Measurements from ENCODE around the gene CYGB. TPM values are rescaled to one million over a fixed set of nuclear protein-coding genes. Genes with fewer than 3 reads are reported as not detected.
"Not testable (repeated sequence)": the region's sequence is repeated elsewhere in the genome, so short reads cannot be mapped to it uniquely, and the experiment has no call there.

CYGB gene
- total RNA-seq, 2 experiments from 2014 or later: not detected

DNA sequence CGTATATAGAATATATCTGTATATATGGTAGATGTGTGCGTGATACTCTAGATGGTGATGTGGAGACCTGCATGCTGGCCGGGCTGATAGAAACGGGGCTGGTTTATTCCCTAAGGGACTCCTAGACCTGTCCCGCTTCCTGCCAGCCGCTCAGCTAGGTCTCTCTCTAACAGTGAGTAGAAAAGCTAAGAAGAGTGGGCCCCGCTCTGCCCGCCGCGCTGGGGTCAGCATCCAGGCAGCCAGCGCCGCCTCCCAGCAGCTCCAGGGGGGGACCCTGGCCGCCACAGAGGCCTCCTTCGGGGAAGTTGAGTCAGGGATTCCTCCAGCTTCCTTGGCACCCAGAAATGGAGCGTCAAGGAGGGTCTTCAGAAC, 9.4 kb downstream of the CYGB start:
- ATAC-seq: no peak
- H3K36me3 Mint-ChIP-seq: no peaks in the 10 kb centered on the region
- CTCF ChIA-PET: interaction anchor here (0.7 to 3.2 kb wide), 10 partner anchors 8 to 96 kb away, joined by 3 to 19 read pairs (median 3); partner anchors contain the start of gene CYGB
- H3K4me3 Mint-ChIP-seq: no peak overlapping the region
- peaks cover 5% of the 10 kb centered on the region for H3K27me3 Mint-ChIP-seq
- H3K9me3 Mint-ChIP-seq (ENCODE audit: low read depth): no peaks in the 10 kb centered on the region
- H3K27ac Mint-ChIP-seq: no peak overlapping the region
- H3K4me1 Mint-ChIP-seq: peaks cover 16% of the 10 kb centered on the region
- no peak for DNase-seq

DNA sequence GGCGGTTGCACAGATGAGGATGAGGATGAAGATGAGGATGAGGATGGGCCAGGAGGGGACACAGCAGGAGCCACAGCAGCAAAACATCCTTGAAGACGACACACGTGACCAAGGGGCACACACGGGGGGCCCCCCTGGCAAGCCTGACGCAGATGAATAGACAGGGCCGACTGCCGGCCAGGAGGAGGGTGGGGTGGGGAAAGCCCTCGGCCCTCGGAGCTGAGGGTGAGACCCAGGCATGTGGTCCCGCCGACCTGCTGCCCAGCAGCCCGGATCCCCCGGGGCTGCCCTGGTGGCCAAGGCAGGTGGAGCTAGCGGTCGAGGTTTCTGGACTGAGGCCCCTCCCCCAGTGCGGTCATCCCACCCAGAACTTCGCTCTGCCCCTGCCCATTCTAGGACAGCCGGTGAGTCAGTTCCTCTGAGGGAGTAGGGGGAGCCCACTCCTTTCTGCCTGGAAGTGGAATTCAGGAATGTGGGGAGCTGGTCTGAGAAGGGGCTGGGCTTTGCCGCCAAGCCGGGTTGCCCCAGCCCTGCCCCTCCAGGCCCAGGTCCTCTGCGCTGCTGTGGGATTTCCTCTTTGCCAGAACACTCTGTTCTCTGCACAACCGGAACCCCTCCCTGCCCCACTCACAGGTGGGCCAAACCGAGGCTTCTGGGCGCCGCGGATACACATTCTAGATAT, 9.9 kb downstream of the CYGB start:
- peak; percentile 58 for DNase-seq
- H3K27ac Mint-ChIP-seq: no peak overlapping the region
- CTCF ChIA-PET: interaction anchor here (0.9 to 3.2 kb wide), 7 partner anchors 10 to 96 kb away, joined by 3 to 19 read pairs (median 3); partner anchors contain the start of gene CYGB
- peak; percentile 31 for ATAC-seq
- peaks cover 4% of the 10 kb centered on the region for H3K27me3 Mint-ChIP-seq
- peaks cover 20% of the 10 kb centered on the region for H3K4me1 Mint-ChIP-seq
- H3K4me3 Mint-ChIP-seq: no peak overlapping the region
- H3K36me3 Mint-ChIP-seq: no peaks in the 10 kb centered on the region
- H3K9me3 Mint-ChIP-seq (ENCODE audit: low read depth): no peaks in the 10 kb centered on the region

DNA sequence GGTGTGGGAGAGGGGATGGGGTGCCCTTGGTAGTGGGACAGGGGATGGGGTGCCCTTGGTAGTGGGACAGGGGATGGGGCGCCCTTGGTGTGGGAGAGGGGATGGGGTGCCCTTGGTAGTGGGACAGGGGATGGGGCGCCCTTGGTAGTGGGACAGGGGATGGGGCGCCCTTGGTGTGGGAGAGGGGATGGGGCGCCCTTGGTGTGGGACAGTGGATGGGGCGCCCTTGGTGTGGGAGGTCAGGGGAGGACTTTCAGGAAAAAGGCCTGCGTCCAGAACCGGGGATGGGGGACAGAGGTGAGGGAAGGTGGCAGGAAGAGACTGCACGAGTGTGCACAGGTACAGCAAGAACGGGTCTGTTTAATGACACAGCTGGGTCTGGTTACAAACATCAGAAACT, 10.5 kb downstream of the CYGB start:
- H3K27me3 Mint-ChIP-seq; H3K27ac Mint-ChIP-seq; H3K36me3 Mint-ChIP-seq; ATAC-seq; H3K9me3 Mint-ChIP-seq (ENCODE audit: low read depth); DNase-seq; H3K4me3 Mint-ChIP-seq: not testable (repeated sequence)
- CTCF ChIA-PET: interaction anchor here (1.0 to 3.2 kb wide), 4 partner anchors 11 to 19 kb away, joined by 3 to 17 read pairs (median 3); partner anchors contain the start of gene CYGB
- peaks cover 20% of the 10 kb centered on the region for H3K4me1 Mint-ChIP-seq

DNA sequence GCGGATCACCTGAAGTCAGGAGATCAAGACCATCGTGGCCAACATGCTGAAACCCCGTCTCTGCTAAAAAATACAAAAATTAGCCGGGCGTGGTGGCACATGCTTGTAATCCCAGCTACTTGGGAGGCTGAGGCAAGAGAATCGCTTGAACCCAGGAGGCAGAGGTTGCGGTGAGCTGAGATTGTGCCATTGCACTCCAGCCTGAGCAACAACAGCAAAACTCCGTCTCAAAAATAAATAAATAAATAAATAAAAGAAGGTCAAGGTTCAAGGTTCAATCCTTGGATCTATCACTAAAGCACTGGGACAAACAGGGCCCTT, 12.0 kb downstream of the CYGB start:
- not testable (repeated sequence) for DNase-seq; H3K36me3 Mint-ChIP-seq; ATAC-seq; H3K27ac Mint-ChIP-seq; H3K27me3 Mint-ChIP-seq; H3K9me3 Mint-ChIP-seq (ENCODE audit: low read depth); H3K4me3 Mint-ChIP-seq
- peaks cover 20% of the 10 kb centered on the region for H3K4me1 Mint-ChIP-seq
- CTCF ChIA-PET: interaction anchor here (1.3 to 6.6 kb wide), 4 partner anchors 19 to 99 kb away, joined by 5 to 106 read pairs (median 62); partner anchors contain the start of gene ST6GALNAC2

DNA sequence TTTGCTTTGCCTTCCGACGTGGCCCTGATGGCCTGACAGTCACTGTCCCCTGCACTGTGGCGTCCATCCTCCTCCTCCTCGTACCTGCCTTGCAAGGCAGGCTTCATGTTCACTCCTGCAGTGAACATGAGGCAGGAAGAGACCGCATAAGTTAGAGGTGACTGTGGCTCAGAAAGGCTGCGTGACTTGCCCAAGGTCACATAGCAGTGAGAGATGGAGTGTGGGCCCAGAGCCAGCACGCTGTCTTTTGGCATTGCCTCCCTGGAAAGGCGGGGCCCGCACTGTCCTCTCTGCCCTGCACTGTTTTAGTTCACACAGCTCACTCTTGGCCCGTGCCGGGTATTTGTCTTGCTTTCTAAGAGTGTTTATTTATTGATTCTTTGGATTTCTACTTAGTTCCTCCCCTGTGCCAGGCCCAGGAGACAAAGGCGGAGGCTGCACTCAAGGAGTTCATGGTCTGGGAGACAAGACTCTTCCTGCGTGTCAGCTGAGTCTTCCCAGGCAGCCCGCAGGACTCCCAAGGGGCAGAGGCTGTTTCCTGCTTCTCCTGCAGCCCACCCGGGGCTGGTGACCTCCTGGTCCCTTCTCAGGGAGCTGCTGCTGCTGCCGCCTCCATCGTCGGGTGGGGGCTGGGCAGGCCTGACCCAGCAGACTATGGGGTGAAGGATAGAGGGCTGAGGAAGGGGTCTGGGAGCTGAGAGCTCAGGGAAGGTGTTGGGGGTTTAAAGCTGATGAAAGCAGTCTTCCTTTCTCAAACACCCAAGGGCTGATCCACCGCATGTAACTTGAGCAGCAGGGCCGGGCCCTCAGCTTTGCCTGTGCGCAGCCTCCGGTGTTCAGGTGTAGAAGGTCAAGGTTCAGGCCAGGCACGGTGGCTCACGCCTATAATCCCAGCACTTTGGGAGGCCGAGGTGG, 12.7 kb downstream of the CYGB start:
- Mint-ChIP-seq H3K36me3 (no peaks in the 10 kb centered on the region), H3K9me3 (ENCODE audit: low read depth) (no peaks in the 10 kb centered on the region), H3K4me1 (peaks cover 20% of the 10 kb centered on the region), H3K4me3 (no peak overlapping the region), H3K27me3 (peaks cover 7% of the 10 kb centered on the region), H3K27ac (no peak overlapping the region)
- ATAC-seq (no peak), DNase-seq (no peak)
- CTCF ChIA-PET: interaction anchor here (1.3 to 6.6 kb wide), 7 partner anchors 10 to 140 kb away, joined by 5 to 106 read pairs (median 18); partner anchors contain the start of genes SPHK1 and ST6GALNAC2

DNA sequence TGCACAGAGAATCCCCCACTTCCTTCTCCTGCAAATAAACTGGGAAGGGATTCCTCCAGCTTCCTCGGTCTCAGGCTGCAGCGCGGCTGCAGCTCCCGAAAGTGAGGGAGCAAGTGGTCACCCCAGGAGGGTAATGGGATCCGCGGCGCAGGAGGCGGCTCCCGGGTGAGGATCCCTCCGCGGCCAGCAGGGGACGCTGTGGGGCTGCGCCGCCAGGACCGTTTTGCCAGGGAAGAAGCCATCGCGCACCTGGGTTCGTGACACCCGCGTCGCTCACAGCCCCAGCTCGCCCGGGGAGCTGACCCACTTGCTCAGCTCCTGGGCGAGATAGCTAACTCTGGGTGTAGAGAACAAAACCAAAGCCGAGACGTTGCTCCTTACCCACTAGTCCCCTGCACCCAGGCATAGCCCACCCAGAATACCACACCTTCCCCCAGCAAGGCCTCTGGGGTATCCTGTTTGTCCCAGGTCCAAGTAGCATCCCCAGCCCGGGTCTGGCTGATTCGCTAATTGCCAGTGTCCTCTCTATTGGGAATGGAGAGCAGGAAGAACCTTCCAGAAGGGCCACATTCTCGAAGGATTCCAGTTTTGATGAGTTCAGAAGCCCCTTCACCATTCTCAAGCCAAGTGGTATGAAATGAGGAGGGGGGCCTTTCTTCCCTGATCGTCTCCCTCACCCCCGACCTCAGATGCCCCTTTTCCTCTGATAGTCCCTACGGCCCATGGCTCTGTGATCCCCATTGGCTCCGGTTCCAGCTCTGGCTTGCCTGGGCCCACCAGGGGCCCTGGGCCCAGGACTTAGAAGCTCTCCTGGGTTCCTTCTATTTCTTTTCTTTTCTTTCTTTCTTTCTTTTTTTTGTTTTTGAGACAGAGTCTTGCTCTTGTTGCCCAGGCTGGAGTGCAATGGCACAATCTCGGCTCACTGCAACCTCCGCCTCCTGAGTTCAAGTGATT, 14.1 kb downstream of the CYGB start:
- peak; percentile 88 for ATAC-seq
- DNase-seq: peak; percentile 85
- H3K4me3 Mint-ChIP-seq: peak overlapping the region; percentile 8
- peaks cover 15% of the 10 kb centered on the region for H3K4me1 Mint-ChIP-seq
- no peaks in the 10 kb centered on the region for H3K9me3 Mint-ChIP-seq (ENCODE audit: low read depth)
- H3K27ac Mint-ChIP-seq: no peak overlapping the region
- peaks cover 7% of the 10 kb centered on the region for H3K27me3 Mint-ChIP-seq
- CTCF ChIA-PET: interaction anchor here (0.5 to 6.6 kb wide), 54 partner anchors 9 to 249 kb away, joined by 3 to 106 read pairs (median 4); partner anchors contain the start of genes AANAT, CYGB, PRCD and SPHK1
- H3K36me3 Mint-ChIP-seq: no peaks in the 10 kb centered on the region

DNA sequence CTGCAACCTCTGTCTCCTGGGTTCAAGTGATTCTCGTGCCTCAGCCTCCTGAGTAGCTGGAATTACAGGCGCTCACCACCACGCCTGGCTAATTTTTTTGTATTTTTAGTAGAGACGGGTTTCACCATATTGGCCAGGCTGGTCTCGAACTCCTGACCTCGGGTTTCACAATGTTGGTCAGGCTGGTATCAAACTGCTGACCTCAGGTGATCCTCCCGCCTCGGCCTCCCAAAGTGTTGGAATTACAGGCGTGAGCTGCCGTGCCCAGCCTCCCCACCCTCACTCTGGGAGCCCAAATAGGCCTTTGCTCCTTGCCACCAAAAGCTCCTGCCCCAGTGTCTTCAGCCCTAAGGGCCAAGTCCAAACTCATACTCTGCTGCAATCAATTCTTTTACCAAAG, 15.8 kb downstream of the CYGB start:
- H3K4me3 Mint-ChIP-seq; H3K9me3 Mint-ChIP-seq (ENCODE audit: low read depth); H3K36me3 Mint-ChIP-seq; ATAC-seq; H3K27ac Mint-ChIP-seq; DNase-seq; H3K27me3 Mint-ChIP-seq; H3K4me1 Mint-ChIP-seq: not testable (repeated sequence)
- CTCF ChIA-PET: interaction anchor here (1.8 to 6.6 kb wide), 7 partner anchors 10 to 160 kb away, joined by 7 to 106 read pairs (median 25); no protein-coding TSS in a partner anchor

DNA sequence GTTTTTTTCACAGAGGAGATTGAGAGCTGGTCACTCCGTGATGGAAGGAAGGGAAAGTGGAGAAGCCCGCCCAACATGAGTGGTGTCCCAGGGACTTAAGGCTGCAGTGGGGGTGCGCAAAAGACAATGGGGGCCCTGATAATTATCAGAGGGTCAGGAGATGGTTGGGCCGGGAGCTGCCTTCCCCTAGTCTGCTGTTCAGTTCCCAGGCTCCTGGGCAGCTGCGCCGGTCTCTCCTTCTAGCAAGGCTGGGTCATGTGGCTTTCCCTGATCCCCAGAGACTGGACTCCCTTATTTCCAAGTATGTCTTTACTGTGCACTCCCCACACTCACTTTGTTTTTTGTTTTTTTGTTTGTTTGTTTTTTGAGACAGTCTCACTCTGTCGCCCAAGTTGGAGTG, 16.2 kb downstream of the CYGB start:
- peaks cover 7% of the 10 kb centered on the region for H3K27me3 Mint-ChIP-seq
- no peak overlapping the region for H3K27ac Mint-ChIP-seq
- H3K4me1 Mint-ChIP-seq: peaks cover 13% of the 10 kb centered on the region
- ATAC-seq: no peak
- no peaks in the 10 kb centered on the region for H3K9me3 Mint-ChIP-seq (ENCODE audit: low read depth)
- CTCF ChIA-PET: interaction anchor here (3.6 to 6.6 kb wide), 5 partner anchors 13 to 160 kb away, joined by 25 to 106 read pairs (median 46); no protein-coding TSS in a partner anchor
- no peak overlapping the region for H3K4me3 Mint-ChIP-seq
- no peak for DNase-seq
- H3K36me3 Mint-ChIP-seq: no peaks in the 10 kb centered on the region

DNA sequence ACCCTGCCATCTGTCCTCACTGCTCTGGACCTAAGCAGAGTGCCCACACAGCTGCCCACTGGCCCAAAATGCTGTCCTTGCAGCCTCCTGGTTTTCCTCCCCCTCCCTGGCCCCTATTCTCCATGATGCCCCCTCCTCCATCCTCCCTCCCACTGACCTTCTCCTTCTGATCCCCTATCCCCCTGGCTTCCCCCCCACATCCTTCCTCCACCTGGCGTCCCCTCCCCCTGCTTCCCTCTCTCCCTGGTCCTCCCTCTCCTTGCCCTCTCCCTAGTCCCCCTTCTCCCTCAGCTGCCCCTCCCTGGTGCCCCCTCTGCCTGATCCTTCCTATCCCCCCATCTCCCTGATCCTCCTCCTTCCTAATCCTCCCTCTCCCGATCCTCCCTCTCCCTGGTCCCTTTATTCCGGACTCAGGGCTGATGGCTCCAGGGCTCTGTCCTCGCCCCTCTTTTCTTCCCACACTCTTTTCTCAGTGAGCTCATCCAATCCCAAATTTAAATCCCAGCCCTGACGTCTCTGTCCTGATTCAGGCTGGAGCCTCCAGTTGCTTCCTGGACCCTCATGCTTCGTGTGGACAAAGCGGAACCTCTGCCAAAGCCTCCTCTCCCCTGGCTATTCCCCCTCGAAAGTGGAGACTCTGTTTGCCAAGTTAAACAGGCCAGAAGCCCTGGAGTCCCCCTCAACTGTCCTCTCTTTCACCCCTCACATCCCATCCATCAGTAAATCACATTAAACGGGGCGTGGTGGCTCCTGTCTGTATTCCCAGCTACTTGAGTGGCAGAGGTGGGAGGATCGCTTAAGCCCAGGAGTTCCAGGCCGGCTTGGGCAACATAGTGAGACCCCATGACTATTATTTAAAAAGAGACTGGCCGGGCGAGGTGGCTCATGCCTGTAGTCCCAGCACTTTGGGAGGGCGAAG, 18.2 kb downstream of the CYGB start:
- CTCF ChIA-PET: interaction anchor here (0.7 to 6.6 kb wide), 4 partner anchors 9 to 631 kb away, joined by 3 to 46 read pairs (median 6); no protein-coding TSS in a partner anchor
- peaks cover 5% of the 10 kb centered on the region for H3K27me3 Mint-ChIP-seq
- no peak overlapping the region for H3K4me3 Mint-ChIP-seq
- ATAC-seq (no peak), DNase-seq (no peak)
- peaks cover 29% of the 10 kb centered on the region for H3K4me1 Mint-ChIP-seq
- H3K9me3 Mint-ChIP-seq (ENCODE audit: low read depth): no peaks in the 10 kb centered on the region
- no peak overlapping the region for H3K27ac Mint-ChIP-seq
- H3K36me3 Mint-ChIP-seq: no peaks in the 10 kb centered on the region

DNA sequence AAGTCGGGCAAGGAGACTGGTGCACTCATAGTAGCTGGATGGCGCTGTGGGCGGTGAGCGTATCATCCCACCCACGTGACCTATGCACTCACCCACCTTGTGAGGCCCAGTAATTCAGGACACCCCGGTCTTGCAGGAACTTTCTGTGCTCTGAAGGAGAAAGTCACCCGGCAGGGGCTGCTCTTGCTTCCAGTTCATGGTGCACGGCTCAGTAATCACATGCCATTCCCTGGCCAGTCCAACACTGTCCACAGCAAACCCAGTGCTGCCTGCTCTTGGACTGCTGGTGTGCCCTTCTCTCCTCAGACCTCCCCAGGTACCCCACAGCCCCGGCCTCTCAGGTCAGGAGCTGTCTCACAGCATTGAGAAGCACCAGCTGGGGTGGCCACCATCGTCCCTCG, 19.9 kb downstream of the CYGB start:
- peak overlapping the region; percentile 20 for H3K27ac Mint-ChIP-seq
- no peaks in the 10 kb centered on the region for H3K9me3 Mint-ChIP-seq (ENCODE audit: low read depth)
- H3K36me3 Mint-ChIP-seq: no peaks in the 10 kb centered on the region
- no peak for DNase-seq
- H3K4me1 Mint-ChIP-seq: peaks cover 32% of the 10 kb centered on the region
- no peak overlapping the region for H3K4me3 Mint-ChIP-seq
- CTCF ChIA-PET: interaction anchor here (0.7 to 3.9 kb wide), 6 partner anchors 10 to 163 kb away, joined by 3 to 14 read pairs (median 4); no protein-coding TSS in a partner anchor
- ATAC-seq: no peak
- H3K27me3 Mint-ChIP-seq: peaks cover 3% of the 10 kb centered on the region

DNA sequence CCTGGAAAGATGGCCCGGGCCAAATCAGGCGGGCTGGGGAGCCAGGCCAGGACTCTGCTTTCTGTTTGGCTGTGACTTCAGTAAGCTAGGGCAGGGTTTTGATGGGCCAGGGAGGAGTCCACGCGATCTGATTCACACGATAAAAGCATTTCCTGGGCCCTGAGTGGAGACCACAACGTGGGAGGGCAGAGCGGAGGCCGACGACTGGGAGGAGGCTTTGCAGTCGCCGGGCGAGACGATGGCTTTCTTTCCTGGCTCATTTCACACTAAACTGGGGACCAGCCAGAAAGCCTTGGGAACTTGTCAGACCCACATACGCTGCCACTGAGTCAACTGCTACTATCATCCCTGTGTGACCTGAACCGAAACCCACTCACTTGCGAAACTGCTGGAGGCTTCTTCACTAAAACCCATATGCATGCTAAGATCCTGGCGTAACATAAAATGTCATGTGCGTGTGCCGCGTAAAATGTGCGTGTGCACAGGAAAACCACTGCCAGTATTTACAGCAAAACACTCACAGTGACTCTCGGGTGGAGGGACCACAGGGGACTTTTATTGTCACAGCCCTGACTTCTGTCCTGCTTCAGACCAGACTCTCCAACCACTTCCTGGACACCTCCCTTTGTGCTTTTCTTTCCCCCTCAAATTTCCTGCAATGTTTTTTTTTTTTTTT, 22.1 kb downstream of the CYGB start:
- Mint-ChIP-seq H3K4me1 (peaks cover 47% of the 10 kb centered on the region), H3K27ac (peak overlapping the region; percentile 98), H3K4me3 (peak overlapping the region; percentile 53), H3K27me3 (no peaks in the 10 kb centered on the region), H3K36me3 (no peaks in the 10 kb centered on the region), H3K9me3 (ENCODE audit: low read depth) (no peaks in the 10 kb centered on the region)
- ATAC-seq (peak; percentile 86), DNase-seq (peak; percentile 91)
- CTCF ChIA-PET: interaction anchor here (0.7 to 3.9 kb wide), 11 partner anchors 8 to 129 kb away, joined by 3 to 23 read pairs (median 3); partner anchors contain the start of gene RHBDF2

Measured in activated CD8-positive, alpha-beta memory T cell treated with anti-CD3 and anti-CD28 coated beads, Interleukin-2, amount 10 ng/mL, durations not matched to agents 7 days and 5 days (primary cell).